ENCODE data around the gene QSOX2.

- TF ChIP-seq, protein P1, sequence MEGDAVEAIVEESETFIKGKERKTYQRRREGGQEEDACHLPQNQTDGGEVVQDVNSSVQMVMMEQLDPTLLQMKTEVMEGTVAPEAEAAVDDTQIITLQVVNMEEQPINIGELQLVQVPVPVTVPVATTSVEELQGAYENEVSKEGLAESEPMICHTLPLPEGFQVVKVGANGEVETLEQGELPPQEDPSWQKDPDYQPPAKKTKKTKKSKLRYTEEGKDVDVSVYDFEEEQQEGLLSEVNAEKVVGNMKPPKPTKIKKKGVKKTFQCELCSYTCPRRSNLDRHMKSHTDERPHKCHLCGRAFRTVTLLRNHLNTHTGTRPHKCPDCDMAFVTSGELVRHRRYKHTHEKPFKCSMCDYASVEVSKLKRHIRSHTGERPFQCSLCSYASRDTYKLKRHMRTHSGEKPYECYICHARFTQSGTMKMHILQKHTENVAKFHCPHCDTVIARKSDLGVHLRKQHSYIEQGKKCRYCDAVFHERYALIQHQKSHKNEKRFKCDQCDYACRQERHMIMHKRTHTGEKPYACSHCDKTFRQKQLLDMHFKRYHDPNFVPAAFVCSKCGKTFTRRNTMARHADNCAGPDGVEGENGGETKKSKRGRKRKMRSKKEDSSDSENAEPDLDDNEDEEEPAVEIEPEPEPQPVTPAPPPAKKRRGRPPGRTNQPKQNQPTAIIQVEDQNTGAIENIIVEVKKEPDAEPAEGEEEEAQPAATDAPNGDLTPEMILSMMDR (conservative IDR thresholded peaks at IDR 0.05; ENCODE audit: low read length): no peak
- TF ChIP-seq EZH2phosphoT487 (IDR thresholded peaks at IDR 0.05; ENCODE audit: borderline replicate concordance, low read depth, low read length): no peak
Measured at GRCh38 chr9:136210276-136210675, 35.3 kb downstream of the QSOX2 start.
